VCaP (cell line): ENCODE measurements around the gene TMEFF1.

Source experiments
- H3K27ac ChIP-seq: fragments of 450-650 bp; 2 replicates; pipeline ENCODE4 v1.5.1; 2017
- CTCF ChIP-seq: fragments of 450-650 bp; conservative IDR thresholded peaks from 2 replicates; pipeline ENCODE4 v1.5.1; 2017; ENCODE audit warnings: mild to moderate bottlenecking, moderate library complexity

Gene TMEFF1

DNA sequence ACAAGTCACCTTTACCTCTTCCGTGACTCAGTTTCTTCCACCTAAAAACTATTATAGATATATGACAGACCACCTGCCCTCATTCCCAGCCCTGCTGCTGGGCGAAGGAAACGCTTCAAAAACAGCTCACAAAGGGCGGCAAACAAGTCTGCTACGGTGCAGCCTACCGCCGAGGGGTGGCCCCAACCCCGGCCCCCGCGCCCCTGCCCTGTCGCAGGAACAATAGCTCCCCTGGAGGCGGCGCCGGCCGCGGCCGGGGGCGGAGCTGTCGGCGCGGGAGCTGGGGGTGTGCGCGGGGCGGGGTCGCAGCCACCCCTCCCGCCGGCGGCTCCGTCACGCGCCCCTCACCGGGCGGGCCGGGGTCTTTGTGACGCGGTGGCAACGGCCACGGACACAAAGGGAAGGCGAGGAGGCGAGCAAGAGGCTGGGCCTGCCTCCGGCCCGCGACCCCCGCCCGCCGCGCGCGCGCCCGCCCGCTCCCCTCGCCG lies at the start of gene TMEFF1:
Gene TMEFF1, plus strand, starts transcription at position 362 of the 488 bp plus-strand sequence. CDS start 396 bp downstream, outside the sequence.
- peak within 1 kb of the TSS; percentile 44; the same call in 1 of the 2 replicates for H3K27ac ChIP-seq
- peak; percentile 56 for TF ChIP-seq CTCF

- no peak for TF ChIP-seq CTCF
- H3K27ac ChIP-seq: peak overlapping the region; percentile 89
Measured at GRCh38 chr9:100425758-100426157, 47.2 kb upstream of the TMEFF1 start.

DNA sequence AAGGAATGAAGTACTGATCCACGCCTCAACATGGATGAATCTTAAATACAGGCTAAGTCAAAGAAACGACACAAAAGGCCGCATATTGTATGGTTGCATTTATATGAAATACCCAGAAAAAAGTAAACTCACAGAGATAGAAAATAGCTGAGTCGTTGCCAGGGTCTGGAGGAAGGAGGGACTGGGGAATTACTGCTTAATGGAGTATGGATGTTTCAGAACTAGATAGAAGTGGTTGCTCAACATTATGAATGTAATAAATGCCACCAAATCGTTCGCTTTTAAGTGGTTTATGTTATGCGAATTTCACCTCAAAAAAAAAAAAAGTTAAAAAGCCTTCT lies 46.8 kb upstream of the TMEFF1 start:
- H3K27ac ChIP-seq: peak overlapping the region; percentile 89
- TF ChIP-seq CTCF: no peak

DNA sequence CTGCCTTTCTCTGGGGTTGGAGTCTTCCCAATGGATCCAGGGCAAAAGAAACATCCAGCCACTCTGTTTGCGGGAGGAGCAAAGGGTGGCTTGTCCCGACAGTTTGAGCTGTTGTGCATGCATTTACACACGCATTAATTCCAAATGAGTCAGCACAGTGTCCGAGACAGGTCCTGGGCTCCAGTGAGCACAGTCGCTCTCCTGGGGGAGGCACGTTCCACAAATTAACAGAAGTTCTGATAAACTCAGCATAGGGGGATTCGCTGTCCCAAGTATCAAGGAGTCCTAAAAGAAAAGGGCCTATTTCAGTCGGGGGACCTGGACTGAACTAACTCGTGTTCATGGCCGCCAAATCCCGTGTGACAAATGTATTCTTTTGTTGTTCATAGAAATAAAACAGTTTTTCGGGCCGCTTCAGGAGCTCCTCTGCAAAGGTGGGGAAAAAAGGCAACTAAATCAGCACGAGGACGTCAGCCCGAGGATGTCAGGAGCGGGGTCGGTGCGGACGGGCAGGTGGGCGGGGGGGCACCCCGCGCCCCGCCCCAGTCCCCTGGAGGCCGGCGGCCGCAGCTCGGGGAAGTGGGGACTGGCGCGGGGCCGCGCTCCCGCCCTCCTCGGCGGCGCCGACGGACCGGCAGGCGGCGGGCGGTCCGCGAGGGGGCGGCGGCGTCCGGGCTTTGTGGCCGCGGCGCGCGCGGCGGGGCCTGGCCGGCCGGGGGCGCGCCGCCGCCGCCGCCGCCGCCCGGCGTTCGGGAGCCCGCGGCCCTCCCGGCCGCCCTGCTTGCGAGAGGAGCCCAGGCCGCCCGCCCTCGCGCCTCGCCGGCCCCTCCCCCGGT lies 46.2 kb upstream of the TMEFF1 start, which contains the start of gene MSANTD3:
Gene MSANTD3, plus strand, starts transcription at position 614 of the 836 bp plus-strand sequence. CDS start 14,796 bp downstream, outside the sequence.
- peak within 1 kb of the TSS; percentile 89 for H3K27ac ChIP-seq
- peak; percentile 21 for TF ChIP-seq CTCF

- H3K27ac ChIP-seq: peak overlapping the region; percentile 89
Measured at GRCh38 chr9:100427366-100428263, 45.3 kb upstream of the TMEFF1 start.

GRCh38 chr9:100428871-100429654 lies 43.9 kb upstream of the TMEFF1 start:
- H3K27ac ChIP-seq: no peak overlapping the region
- no peak for TF ChIP-seq CTCF

More at GRCh38 chr9:100427366-100428263, 45.3 kb upstream of the TMEFF1 start:
- TF ChIP-seq CTCF: no peak
